Suppressor macrophage treated with lipopolysaccharide for 4 hours (primary cell): ENCODE results near the gene KIAA1958.
"Not testable (repeated sequence)": the region's sequence is repeated elsewhere in the genome, so short reads cannot be mapped to it uniquely, and the experiment has no call there.

ENCODE experiments used
- DNase-seq: peaks from one replicate; pipeline ENCODE4 v3.0.0-alpha.2; 2020

Gene KIAA1958

DNA sequence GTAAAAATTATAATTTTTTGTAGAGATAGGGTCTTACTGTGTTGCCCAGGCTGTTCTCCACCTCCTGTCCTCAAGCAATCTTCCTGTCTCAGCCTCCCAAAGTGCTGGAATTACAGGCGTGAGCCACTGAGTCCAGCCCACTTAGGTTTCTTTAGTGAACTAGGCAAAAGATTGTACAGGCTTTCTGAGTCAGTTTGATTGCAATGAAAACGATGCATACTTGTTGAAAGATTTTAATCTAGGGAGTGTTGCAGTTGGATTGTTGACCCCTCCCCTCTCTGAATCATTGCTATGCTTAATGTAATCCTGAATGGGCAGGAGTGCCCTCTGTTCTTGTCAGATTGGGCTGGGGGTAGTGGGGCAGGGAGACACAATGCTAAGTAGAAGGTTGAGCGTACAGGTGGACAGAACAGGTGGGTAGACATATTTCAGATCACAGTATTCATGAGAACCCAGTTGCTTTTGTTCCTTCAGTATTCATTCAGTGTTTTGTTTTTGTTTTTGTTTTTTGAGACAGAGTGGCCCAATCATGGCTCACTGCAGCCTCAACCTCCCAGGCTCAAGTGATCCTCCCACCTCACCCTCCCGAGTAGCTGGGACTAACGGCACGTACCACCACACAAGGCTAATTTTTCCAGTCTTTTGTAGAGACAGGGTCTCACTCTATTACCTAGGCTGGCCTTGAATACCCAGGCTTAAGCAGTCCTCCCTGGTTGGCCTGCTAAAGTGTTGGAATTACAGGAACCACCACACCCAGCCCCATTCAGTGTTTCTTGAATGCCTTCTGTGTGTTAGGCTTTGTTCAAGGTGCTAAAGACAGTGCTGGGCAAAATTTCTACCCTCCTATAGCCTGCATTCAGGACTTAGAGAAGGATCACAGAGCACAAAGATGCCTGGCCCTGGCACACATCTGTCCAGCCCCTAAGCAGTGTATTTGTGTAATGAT, 70.1 kb downstream of the KIAA1958 start:
- DNase-seq, result no peak

DNA sequence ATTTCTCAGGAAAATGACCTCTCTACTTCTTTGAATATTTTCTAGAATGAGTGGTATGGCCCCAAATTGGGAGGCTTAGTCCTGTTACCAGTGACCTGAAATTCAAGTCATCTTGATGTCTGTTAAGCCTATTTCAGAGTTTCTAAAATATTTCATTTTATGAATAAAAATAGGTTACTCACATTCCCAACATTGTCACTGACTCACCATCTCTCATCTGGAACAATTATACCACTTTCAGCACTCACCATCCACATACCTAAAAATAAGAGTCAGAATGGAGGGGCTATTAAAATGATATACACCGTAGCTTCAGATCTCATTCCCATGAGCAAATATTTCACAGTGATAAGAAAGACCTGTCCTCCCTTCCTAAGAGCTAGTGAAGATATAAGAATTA, 71.8 kb downstream of the KIAA1958 start:
- no peak for DNase-seq

DNA sequence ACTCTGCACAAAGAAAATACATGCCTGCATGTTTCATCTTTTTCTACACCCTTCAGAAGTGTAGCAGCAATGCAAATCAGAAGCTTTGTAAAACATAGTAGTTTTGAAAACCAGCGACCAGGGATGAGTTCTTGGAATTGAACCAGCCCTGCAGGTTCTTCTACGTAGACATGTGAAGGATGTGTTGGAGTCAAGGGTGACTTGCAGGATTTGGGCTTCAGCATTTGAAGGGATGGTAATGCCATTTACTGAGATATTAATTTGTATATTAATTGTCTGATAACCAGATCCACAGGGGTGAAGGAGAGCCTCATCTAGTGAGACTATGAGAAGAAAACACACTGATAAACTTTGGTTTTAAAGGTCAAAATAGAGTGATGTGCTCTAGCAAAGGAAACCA, 72.4 kb downstream of the KIAA1958 start:
- DNase-seq, result no peak

DNA sequence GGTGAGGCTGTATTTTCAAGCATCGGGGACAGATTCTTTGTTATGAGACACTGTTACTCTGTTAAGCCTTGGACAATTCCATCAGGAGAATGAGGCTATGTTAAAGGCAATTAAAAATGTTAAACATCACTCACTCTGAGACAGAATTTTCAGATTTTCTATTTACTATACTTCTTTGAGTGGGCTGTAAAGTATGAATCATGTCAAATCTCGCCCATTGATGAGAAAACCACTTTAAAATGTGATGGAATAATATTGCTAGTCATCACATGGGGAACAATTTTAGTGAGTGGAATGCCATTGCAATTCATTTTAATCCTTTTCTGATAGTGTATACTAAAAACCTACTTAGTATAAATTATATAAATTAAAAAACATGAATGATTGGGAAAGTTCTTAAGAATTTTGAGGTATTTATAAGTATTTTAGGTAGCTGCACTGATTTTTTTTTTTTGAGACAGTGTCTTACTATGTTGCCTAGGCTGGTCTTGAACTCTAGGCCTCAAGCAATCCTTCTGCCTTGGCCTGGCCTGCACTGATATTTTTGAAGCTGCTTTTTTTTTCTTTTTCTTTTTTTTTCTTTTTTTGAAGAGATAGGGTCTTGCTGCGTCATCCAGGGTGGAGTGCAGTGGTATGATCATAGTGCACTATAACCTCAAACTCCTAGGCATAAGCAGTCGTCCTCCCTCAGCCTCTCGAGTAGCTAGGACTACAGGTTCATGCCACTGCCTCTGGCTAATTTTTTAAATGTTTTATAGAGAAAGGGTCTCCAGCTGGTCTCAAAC, 73.2 kb downstream of the KIAA1958 start:
- DNase-seq, result no peak

DNA sequence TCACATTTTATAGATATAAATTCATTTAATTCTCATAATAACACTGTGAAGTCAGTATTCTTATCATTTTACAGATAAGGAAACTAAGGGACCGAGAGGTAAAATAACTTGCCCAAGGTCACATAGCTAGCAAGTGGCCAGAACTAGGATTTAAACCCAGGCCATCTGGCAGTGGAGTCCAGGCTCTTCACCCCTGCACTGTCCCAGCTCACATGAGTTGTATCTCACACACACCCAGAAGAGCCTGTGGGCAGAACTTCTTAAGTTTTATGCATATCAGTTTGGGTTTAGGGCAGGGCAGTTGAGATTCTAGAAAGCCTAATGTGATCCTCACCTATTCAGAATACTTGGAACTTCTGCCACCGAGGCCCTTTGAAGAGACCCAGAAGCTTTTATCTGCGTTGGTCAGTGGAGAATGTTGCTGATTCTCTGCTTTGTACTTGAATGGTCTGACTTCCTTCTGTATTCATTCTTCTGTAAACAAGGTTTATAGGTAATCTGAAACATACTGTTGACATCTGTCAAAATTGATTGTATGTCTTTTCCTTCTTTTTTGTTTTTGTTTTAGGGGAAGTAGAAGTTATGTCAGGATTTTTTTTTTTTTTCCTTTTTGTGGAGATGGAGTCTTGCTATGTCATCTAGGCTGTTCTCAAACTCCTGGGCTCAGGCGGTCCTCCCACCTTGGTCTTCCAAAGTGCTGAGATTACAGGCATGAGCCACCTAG, 75.8 kb downstream of the KIAA1958 start:
- DNase-seq, result no peak

DNA sequence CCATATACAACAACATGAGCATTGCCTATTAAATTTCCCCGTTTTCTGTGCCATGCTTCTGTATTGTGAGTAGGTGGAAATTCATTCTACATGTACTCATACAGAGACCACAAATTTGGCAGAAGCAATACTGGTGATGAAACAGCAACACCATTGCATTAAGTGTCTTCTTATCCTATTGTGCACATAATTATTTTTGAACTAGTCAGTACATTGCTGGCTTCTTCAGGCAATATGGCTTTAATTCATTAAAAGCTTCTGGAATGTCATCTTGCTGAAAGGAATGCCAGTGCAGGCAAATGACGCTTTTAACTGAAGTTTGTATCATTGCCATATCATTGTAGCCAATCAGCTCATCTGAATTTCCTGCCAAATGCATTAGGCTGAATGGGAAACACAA, 82.6 kb downstream of the KIAA1958 start:
- no peak for DNase-seq

DNA sequence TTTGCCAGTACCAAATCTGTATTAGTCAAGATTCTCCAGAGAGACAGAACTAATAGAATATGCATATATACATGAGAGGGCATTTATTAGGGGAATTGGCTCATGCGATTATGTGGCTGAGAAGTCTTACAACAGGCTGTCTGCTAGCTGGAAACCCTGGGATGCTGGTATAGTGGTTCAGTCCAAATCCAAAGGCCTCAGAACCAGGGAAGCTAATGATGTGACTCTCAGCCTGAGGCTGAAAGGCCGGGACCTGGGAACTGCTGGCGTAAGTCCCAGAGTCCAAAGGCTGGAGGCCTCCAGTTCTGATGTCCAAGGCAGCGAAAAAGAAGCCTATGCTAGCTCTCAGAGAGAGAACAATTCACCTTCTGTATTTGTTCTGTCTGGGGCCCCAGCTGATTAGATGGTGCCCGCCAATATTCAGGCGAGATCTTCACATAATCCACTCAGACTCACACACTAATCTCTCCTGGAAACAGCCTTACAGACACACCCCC, 84.1 kb downstream of the KIAA1958 start:
- no peak for DNase-seq

DNA sequence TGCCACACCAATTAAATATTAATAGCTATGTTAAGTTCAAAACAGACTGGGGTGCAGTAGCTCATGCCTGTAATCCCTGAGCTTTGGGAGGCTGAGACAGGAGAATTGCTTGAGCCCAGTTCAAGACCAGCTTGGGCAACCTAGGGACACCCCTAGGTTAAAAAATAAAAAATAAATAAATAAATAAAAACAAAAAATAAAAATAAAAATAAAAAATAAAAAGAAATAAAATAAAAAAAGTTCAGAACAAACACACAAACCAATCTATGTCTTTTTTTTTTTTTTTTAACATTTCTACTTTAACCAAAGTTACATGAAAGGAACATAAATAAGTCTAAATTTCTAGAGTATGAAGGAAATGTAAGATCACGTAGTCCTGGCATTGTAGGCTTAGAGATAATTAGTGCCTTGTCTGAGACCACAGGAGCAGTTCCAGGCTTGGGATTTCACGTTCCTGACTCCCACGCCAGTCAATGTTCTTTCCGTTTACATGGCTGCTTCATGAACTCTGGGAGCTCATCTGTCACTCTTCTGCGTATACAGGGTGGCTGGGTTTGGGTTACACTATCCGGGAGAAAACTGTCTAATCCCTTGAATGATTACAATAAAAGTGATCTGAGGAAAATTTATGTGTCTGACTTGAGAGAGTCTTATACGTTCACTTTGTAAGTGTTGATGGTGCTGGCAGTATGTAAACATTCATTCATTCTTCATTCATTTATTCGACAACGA, 85.2 kb downstream of the KIAA1958 start:
- no peak for DNase-seq

DNA sequence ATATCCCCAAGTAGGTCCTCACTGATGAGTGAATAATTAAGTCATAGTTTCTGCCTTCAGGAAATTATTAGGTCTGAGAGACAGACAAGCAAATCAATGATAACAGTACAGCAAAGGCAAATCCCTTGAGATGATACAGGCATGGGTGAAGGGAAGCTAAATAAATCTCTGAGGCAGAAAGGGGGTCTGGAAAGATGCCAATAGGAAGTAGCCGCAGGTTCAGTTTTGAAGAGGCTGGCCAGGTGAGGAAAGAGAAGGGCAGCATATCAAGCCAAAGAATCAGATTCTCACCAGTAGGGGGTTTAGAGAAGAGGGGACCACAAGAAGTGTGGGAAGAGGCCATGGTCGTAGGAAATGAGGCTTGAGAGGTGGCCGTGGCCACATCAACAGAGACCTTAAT, 85.8 kb downstream of the KIAA1958 start:
- DNase-seq, result no peak

DNA sequence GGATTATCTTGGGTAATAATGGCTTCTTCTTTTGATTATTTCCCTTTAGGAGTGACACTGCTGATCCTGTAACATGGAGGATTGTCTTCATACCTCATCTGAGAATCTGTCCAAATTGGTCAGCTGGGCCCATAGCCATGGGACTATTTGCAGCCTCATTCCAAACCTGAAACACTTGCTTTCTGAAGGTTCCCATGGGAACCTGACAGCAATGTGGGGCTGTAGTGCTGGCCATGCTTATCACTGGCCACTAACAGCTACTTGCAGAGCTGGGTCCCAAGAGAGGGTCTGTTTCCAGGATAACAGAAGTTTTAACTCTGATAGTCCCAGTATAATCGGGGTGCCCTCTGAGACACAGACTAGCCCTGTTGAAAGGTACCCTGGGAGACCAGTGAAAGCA, 87.4 kb downstream of the KIAA1958 start:
- no peak for DNase-seq

DNA sequence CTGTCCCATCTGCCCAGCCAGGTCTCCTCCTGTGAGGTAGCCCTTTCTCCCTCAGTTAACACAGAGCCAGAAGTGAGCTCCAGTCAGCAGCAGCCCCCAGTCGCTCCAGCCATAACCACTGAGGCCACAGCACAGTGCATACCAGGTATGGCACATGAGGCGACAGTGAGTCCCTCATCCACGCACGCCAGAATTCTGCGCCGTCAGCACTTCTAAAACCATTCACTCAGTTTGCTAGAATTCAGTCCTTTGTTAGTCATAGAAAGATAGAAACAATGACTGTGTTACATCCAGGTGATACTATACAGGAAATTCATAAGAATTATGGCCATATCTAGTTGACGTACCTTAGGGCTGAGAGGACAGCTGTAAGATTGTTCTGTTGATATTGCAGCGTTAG, 88.5 kb downstream of the KIAA1958 start:
- DNase-seq, result no peak

DNA sequence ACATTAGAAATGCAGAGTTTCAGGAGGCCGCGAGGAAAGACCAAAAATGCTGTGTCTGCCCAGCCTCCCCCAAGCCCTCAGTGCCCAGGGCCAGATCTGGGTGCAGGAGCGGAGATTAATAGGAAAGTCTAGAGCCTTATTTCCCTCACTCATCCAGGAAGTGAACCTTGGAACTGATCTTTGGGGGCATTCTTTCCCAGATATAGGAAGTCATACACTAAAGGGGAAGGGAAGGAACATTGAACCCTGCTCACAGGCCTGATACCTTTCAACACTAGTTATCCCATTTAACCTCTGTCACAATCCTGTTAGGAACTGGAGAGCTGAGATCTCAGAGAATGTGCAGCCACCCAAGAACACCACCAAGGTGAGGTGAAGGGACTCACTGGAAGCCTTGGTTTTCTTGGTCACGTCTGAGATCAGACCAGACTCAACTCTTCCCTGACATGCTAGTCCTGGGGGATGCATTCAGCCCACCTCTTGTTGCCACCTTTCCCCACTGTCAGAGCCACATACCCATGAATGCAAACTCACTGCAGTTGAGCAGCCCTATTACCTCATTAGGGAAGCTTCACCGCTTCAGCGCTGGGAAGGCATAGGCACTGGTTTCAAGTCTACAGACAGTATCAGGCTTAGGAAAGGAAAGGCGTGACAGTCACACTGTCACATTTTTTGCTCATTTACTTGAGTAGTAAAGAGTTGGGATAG, 95.0 kb downstream of the KIAA1958 start:
- DNase-seq, result no peak

DNA sequence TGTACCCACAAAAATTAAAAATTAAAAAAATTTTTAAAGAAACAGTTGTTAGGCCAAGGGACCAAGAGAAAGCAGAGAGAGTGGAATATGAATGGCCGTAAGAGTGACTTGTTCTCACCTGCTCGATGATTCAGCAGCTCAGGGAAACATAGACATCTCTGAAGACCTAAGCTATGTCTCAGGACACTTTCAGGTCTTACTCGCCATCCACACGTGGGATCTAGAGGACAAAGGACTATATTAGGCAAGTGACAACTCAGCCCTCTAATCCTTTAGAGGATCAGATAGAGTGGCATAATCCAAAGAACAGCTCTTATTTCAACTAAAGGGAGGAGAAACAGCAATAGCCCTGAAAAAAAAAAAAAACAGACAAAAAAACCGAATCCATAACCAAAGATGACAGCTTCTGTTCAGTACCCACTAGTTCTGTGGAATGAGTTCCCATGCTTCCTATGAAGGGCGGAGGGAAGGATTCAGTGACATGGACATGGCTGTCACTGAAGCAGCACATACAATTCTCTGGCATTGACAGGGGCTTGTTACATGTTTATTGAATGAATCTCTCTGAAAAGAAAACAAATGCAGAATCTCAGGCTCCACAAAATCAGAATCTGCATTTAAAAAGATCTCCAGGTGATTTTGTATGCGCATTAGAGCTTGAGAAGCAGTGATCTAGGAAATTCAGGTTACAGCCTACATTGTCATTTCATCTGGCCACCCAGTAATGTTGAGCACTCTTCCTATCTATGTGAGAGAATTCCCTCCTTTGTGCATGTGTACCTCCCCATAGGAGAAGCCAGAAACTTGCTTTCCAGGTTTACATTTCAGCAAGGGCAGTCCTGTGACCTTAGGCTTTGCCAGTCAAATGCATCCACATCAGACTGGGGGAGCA, 96.0 kb downstream of the KIAA1958 start:
- DNase-seq, result no peak

DNA sequence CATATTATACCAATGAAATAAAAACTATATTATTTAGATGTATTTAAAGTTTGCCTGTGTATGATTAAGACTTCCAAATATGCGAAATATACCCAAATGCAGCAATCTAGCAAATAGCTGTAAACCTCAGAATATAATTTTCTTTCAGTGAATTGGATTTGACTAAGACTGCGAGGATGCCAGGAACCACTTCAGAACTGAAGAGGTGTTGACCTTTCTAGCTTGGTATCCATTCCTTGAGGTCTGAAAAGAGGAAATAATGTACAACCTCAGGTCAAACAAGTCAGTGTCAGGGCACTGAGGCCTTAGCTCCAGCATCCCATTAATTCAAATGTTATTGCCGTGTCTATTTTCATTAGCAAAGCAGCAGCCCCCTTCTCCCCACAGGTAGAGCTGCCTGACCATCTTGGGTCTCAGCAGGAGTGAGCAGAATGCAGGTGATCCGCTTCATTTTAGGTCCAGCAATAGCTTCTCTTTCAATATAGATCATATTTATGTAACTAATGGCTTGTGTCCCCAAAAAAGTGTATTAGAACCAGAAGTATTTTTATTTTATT, 100.0 kb downstream of the KIAA1958 start:
- DNase-seq, result no peak

DNA sequence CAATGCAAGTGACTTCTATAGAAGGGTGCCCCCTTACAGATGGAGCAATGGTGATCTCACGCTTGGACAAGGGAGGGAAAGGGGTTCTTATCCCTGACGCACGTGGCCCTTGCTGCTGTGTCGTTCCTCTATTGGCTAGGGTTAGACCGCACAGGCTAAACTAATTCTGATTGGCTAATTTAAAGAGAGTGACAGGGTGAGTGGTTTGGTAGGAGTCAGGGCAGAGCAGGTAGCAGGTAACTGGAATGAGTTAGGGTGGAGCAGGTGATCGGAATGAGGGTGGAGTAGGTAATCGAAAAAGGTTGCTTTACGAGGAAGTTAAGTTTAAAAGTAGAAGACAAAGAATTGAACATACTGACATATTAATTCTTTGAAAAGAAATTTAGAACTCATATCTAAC, 105.2 kb downstream of the KIAA1958 start:
- not testable (repeated sequence) for DNase-seq

DNA sequence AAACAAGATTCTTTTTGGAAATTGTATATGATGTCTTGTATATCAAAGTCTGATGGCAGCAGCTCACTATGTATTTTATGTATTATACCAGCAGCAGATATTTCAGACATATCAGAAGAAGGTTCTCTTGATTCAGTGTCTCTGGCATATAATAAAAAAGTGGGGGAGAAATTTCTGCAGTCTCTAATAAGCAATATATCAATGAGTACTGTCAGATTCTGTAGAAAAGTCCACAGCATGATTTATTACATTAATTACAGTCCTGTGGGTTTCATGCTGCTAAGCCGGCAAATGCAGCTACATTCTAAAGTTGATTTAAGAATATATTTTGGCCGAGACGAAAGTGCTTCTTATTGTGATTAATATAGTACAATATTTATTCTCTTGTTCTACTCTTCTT, 113.1 kb downstream of the KIAA1958 start:
- DNase-seq, result no peak

DNA sequence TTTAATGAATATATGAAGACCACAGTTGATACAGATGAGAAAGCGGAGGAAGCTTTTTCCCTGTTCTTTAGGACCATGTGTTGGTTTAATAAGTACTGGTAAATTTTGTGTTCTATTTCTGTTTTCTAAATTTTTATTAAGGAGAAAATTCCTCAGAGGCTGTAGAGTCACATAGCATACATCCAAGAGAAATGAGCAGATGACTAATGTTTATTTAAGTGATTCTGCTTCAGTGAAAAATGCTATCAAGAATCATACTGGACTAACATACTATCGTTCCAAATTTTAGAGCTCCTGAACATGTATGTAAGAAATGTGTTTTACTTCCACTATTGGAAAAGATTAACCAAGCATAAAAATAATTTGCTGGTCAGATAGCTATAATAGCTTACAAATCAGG, 115.0 kb downstream of the KIAA1958 start:
- no peak for DNase-seq

DNA sequence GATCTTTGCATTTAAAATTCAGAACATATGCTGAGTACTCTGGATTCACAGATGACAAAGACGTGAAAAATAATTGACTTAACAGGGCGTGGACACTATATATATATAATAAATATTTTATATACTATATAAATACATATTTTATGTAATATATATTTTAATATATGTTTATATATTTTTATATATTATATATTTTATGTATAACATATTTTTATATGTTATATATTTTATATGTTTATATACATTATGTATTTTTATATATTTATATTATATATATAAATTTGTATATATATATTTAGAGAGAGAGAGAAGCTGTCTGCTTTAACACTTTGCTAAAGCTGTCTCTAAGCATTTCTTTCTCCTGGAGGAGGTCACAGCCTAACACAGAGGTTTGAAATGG, 118.2 kb downstream of the KIAA1958 start:
- DNase-seq, result no peak

DNA sequence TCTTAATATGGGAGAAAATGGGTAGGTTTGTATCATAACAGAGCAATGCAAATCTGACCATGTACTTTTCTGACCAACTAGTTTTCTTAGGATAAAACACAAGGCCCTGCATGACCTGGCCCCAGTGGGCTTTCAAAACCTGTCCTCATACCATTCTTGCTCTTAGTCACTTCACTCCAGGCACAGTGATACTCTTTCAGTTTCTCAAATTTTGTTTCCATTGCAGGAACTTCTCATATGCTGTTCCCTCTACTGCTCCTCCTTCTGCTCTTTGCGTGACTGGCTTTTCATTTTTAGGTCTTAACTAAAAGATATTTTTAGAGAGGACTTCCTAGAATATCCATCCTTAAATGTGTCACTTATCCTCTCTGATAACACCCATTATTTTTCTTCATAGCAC, 118.9 kb downstream of the KIAA1958 start:
- DNase-seq, result peak; percentile 2

DNA sequence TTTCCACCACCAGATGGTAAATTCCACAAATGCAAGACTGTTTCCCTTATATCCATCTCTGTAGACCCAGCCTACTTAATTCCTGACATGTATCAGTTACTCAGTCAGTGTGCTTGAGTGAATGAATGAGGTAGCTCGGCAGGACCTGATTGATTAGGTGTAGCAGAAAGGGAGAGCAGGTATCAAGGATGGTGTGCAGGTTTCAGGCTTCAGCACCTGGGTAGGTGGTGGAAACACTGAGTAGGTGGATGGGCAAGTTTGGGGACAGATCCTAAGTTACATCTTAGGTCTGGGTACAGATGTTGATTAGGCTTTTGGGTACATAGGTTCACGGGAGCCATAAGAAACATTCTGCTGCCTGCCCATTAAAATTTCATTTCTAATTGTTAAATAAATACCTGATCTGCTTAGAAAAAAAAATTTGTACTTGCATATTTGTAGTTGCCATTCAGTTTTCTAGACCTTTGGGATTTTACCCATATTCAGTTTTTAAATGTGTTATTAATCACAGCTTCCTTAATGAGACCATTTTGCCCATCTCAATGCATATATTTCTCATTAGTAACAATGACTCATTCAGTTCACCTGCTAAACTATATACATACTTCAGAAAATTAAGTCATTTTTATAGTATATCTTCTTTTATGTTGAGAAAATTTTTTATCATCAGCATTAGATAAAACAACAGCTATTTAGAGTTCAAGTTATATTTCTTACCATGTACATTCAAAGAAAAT, 119.5 kb downstream of the KIAA1958 start:
- no peak for DNase-seq
